ENCODE measurements around the gene CNGB1.

- no peak for TF ChIP-seq NR3C1 (IDR thresholded peaks at IDR 0.05)
- TF ChIP-seq POLR2A (IDR thresholded peaks at IDR 0.05; ENCODE audit: low read length), result no peak
Observed at GRCh38 chr16:57977418-57978069, 6.6 kb upstream of the CNGB1 start.
